ENCODE results near the gene RAP1GAP. TPM values are rescaled to one million over a fixed set of nuclear protein-coding genes. Genes with fewer than 3 reads are reported as not detected.

The RAP1GAP gene
- total RNA-seq, 4 donors from 2014 or later, result 14.1 to 37.4 (median 28.8) TPM

DNA sequence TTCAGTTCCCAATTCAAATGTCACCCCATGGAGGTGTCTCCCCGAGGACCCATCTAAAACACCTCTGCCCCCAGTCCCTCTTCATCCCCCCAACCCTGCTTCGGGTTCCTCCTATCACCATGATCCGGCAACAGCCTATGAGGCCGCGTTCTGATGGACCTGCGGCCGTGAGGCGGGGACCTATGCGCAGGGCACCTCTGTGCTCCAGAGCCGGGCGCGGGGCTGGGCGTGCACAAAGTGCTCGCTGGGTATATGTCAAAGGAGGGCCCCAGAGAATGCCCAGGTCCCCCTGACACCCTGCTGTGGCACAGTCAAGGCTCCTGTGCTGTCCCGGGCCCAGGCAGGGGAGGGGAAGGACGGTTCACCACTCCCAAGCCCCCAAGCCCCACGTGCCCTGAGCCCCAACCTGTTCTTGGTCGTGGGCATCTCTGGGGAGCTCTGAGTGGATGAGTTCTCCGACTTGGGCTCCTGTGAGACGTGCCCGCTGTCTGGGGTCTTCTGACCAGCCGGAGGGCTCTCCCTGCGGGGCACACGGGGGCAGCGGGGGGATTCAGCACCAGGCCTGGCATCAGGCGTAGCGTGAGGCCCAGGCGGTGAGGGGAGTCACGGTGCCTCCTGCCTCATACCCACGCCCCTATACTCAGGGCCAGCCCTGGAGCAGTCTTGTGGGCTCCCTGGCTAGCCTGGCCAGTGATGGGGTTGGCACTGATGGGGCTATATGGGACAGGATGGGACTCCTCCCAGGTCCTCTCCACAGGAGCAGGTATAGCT, 67.7 kb downstream of the RAP1GAP start:
- WGBS, 2 donors (ENCODE audit: low coverage in 1 of 2), result 84% methylated on average over 24 of the region's 30 CpGs; no CpG with 5 or more reads in 1 of the 2 donors
- Histone ChIP-seq H3K27me3 (no peaks in the 10 kb centered on the region), H3K4me1 (no peaks in the 10 kb centered on the region), H3K27ac (no peak overlapping the region), H3K36me3 (no peaks in the 10 kb centered on the region), H3K9me3 (no peaks in the 10 kb centered on the region), H3K4me3 (no peak overlapping the region)
- no peak for DNase-seq
- in situ Hi-C loops (cut with MboI; ENCODE audit: low pct_ligation_motif_present in 1 of 4, low pct_unique_long_range_greater_than_20kb in 1 of 4, low sequenced_read_pairs in 3 of 4) (no loop called here), intact Hi-C loops (cut with DNase I; ENCODE audit: low total_unique reads) (no loop called here)
- TF ChIP-seq EP300 (IDR thresholded peaks at IDR 0.05; ENCODE audit: low read depth) (no peak), POLR2AphosphoS5 (IDR thresholded peaks at IDR 0.05) (no peak), POLR2A (IDR thresholded peaks at IDR 0.05) (no peak)
- TF ChIP-seq, protein P1, sequence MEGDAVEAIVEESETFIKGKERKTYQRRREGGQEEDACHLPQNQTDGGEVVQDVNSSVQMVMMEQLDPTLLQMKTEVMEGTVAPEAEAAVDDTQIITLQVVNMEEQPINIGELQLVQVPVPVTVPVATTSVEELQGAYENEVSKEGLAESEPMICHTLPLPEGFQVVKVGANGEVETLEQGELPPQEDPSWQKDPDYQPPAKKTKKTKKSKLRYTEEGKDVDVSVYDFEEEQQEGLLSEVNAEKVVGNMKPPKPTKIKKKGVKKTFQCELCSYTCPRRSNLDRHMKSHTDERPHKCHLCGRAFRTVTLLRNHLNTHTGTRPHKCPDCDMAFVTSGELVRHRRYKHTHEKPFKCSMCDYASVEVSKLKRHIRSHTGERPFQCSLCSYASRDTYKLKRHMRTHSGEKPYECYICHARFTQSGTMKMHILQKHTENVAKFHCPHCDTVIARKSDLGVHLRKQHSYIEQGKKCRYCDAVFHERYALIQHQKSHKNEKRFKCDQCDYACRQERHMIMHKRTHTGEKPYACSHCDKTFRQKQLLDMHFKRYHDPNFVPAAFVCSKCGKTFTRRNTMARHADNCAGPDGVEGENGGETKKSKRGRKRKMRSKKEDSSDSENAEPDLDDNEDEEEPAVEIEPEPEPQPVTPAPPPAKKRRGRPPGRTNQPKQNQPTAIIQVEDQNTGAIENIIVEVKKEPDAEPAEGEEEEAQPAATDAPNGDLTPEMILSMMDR (IDR thresholded peaks at IDR 0.05), result no peak

DNA sequence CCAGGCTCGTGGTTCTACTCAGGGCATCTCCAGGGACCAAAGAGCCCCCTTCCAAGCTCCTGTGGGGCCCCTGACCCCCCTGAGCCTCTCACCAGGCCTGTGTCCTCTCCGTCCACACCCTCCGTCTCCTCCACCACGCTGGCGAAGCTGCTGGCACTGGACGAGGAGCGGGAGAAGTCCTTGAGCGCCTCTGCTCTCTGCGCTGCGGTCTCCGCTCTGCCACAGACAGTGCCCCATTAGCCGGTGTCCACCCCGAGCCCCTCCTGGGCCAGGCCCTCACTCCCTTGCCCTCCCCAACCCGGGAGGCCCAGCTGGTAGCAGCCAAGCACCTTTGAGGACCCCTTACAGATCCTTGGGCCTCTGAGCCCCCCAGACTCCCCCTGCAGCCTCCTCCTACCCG, 69.8 kb downstream of the RAP1GAP start:
- Histone ChIP-seq H3K27me3 (no peaks in the 10 kb centered on the region), H3K9me3 (no peaks in the 10 kb centered on the region), H3K4me3 (no peak overlapping the region), H3K36me3 (no peaks in the 10 kb centered on the region), H3K27ac (no peak overlapping the region), H3K4me1 (no peaks in the 10 kb centered on the region)
- TF ChIP-seq POLR2A (IDR thresholded peaks at IDR 0.05) (no peak), POLR2AphosphoS5 (IDR thresholded peaks at IDR 0.05) (no peak), EP300 (IDR thresholded peaks at IDR 0.05; ENCODE audit: low read depth) (no peak)
- TF ChIP-seq, protein P1 (IDR thresholded peaks at IDR 0.05), result no peak
- 82% methylated on average over 15 of the region's 15 CpGs; no CpG with 5 or more reads in 1 of the 2 donors for WGBS, 2 donors (ENCODE audit: low coverage in 1 of 2)
- DNase-seq, result no peak
- in situ Hi-C loops (cut with MboI; ENCODE audit: low pct_ligation_motif_present in 1 of 4, low pct_unique_long_range_greater_than_20kb in 1 of 4, low sequenced_read_pairs in 3 of 4), result no loop called here
- intact Hi-C loops (cut with DNase I; ENCODE audit: low total_unique reads), result no loop called here

DNA sequence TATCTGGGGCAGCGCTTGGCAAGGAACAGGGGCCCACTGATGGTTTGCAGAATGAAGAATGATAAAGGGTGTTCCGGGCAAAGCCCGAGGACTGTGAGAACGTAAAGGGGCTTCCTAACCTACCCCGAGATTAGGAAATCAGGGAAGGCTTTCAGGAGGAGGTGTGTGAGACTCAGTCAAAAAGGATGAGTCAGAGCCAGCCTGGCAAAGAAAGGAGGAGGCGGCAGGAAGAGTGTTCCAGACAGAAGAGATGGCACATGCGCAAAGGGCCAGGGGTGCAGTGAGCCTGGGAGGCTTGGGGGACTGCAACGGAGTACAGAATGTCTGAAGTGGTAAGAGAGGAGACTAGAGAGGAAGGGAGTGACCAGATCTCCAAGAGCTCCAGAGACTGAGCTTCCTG, 70.3 kb downstream of the RAP1GAP start:
- Histone ChIP-seq H3K36me3 (no peaks in the 10 kb centered on the region), H3K4me3 (no peak overlapping the region), H3K27me3 (no peaks in the 10 kb centered on the region), H3K9me3 (no peaks in the 10 kb centered on the region), H3K27ac (no peak overlapping the region), H3K4me1 (no peaks in the 10 kb centered on the region)
- in situ Hi-C loops (cut with MboI; ENCODE audit: low pct_ligation_motif_present in 1 of 4, low pct_unique_long_range_greater_than_20kb in 1 of 4, low sequenced_read_pairs in 3 of 4), result no loop called here
- DNase-seq, result no peak
- TF ChIP-seq POLR2A (IDR thresholded peaks at IDR 0.05), result no peak
- TF ChIP-seq EP300 (IDR thresholded peaks at IDR 0.05; ENCODE audit: low read depth), result no peak
- TF ChIP-seq, protein P1 (IDR thresholded peaks at IDR 0.05), result no peak
- WGBS, 2 donors (ENCODE audit: low coverage in 1 of 2), result 74 to 75% methylated on average over 4 to 8 of the region's 8 CpGs
- intact Hi-C loops (cut with DNase I; ENCODE audit: low total_unique reads), result no loop called here

DNA sequence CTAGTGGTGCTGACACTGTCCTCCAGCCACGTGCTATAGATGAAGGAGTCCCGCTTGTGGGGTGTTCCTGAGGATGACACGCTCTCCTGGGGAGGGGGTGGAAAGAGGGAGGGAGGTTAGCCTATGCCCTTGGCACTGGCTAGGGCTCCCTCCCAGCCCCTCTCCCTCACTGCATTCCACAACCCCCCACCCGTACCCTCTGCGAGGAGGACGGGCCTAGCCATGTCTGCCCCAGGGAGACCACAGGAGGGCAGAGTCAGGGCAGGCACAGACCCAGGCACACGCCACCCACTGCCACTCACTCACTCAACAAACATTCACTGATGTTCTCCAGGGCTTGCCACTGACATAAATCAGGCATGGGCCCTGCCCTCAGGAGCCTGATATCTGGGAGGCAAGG, 70.7 kb downstream of the RAP1GAP start:
- in situ Hi-C loops (cut with MboI; ENCODE audit: low pct_ligation_motif_present in 1 of 4, low pct_unique_long_range_greater_than_20kb in 1 of 4, low sequenced_read_pairs in 3 of 4) (no loop called here), intact Hi-C loops (cut with DNase I; ENCODE audit: low total_unique reads) (no loop called here)
- H3K36me3 ChIP-seq, result no peaks in the 10 kb centered on the region
- TF ChIP-seq, protein P1 (IDR thresholded peaks at IDR 0.05), result no peak
- TF ChIP-seq POLR2AphosphoS5 (IDR thresholded peaks at IDR 0.05), result no peak
- no peak for TF ChIP-seq POLR2A (IDR thresholded peaks at IDR 0.05)
- TF ChIP-seq EP300 (IDR thresholded peaks at IDR 0.05; ENCODE audit: low read depth), result no peak
- H3K4me1 ChIP-seq, result no peaks in the 10 kb centered on the region
- DNase-seq, result no peak
- no peaks in the 10 kb centered on the region for H3K27me3 ChIP-seq
- H3K4me3 ChIP-seq, result no peak overlapping the region
- 88% methylated on average over 7 of the region's 7 CpGs; no CpG with 5 or more reads in 1 of the 2 donors for WGBS, 2 donors (ENCODE audit: low coverage in 1 of 2)
- no peaks in the 10 kb centered on the region for H3K9me3 ChIP-seq
- H3K27ac ChIP-seq, result no peak overlapping the region

Data from transverse colon (tissue), 4 donors.